Thyroid gland (tissue), 4 donors: Measurements from ENCODE around the gene CFAP99. TPM values are rescaled to one million over a fixed set of nuclear protein-coding genes. Genes with fewer than 3 reads are reported as not detected.

ENCODE experiments used
- DNase-seq, 2 donors: peaks; one replicate each; pipeline ENCODE4 v3.0.0-alpha.2; 2019
- H3K27ac ChIP-seq, 3 donors: fragments of 200-600 bp; sonication (generic); 1 replicate in 2 of 3; 2 replicates in 1 of 3; pipeline ENCODE4 v1.5.1; 2016 to 2019; ENCODE audit warnings: mild to moderate bottlenecking in 1 of 3, moderate library complexity in 1 of 3
- H3K27me3 ChIP-seq: fragments of 200-600 bp; sonication (generic); one replicate; pipeline ENCODE4 v1.5.1; 2019
- H3K36me3 ChIP-seq, 2 donors: fragments of 200-600 bp; sonication (generic); one replicate each; pipeline ENCODE4 v1.5.1; 2016 to 2019
- H3K4me1 ChIP-seq, 2 donors: fragments of 200-600 bp; sonication (generic); one replicate each; pipeline ENCODE4 v1.5.1; 2017 to 2019
- H3K4me3 ChIP-seq, 3 donors: fragments of 200-600 bp; sonication (generic); replicated peaks in 1 of 3; 1 replicate in 2 of 3; 2 replicates in 1 of 3; pipeline ENCODE4 v1.5.1; 2016; ENCODE audit warnings: mild to moderate bottlenecking in 1 of 3
- H3K9me3 ChIP-seq: fragments of 200-600 bp; sonication (generic); one replicate; pipeline ENCODE4 v1.5.1; 2017
- CTCF ChIP-seq, 6 experiments: fragments of 200-600 bp in 3 of 6; fragments of 450-650 bp in 3 of 6; sonication (generic) in 3 of 6; IDR thresholded peaks; one replicate each; pipeline ENCODE4 v1.5.1; 2016 to 2019; ENCODE audit warnings: antibody characterized with exemption in 6 of 6, mild to moderate bottlenecking in 2 of 6, inconsistent platforms in 1 of 6, moderate library complexity in 1 of 6
- POLR2A ChIP-seq, 2 donors: fragments of 450-650 bp; IDR thresholded peaks; one replicate each; pipeline ENCODE4 v1.6.1; 2017; ENCODE audit warnings: antibody characterized with exemption in 2 of 2, mild to moderate bottlenecking in 2 of 2, moderate library complexity in 1 of 2
- WGBS, 2 donors: methylation state at CpG; one replicate each; pipeline ENCODE4 v1.1.5; 2017; 5-methylcytosine and 5-hydroxymethylcytosine counted together
- intact Hi-C: fragments of 100-400 bp; cut with DNase I; formaldehyde crosslinking; loops from one replicate; pipeline ENCODE4 v1.15.1; 2023
- total RNA-seq, 4 donors: library from RNA; depleted of rRNA; stranded (reverse); fragments of >200 nt; gene quantifications; one replicate each; pipeline ENCODE4 v1.2.3, GENCODE V29; 2016

Gene CFAP99
- total RNA-seq, 4 donors from 2014 or later: 0.27 to 1.9 (median 1.1) TPM; not detected in 1

- intact Hi-C loops: no loop called here
- TF ChIP-seq CTCF (IDR thresholded peaks at IDR 0.05) (no peak), POLR2A (IDR thresholded peaks at IDR 0.05) (no peak)
Observed at GRCh38 chr4:2457481-2458295, 38.9 kb downstream of the CFAP99 start.

GRCh38 chr4:2458546-2459491 is 40.1 kb downstream of the CFAP99 start:
- peak; percentile 30 to 48 for DNase-seq
- WGBS, 2 donors: 46 to 74% methylated on average over 8 to 17 of the region's 38 CpGs
- intact Hi-C loops: no loop called here
- TF ChIP-seq POLR2A (IDR thresholded peaks at IDR 0.05) (no peak), CTCF (IDR thresholded peaks at IDR 0.05) (no peak)
- no peaks in the 10 kb centered on the region for H3K9me3 ChIP-seq
- peaks cover 4 to 10% of the 10 kb centered on the region in 2 donors for H3K4me1 ChIP-seq
- no peaks in the 10 kb centered on the region for H3K36me3 ChIP-seq
- no peaks in the 10 kb centered on the region for H3K27me3 ChIP-seq
- no peak overlapping the region for H3K4me3 ChIP-seq
- H3K27ac ChIP-seq: no peak overlapping the region

More at GRCh38 chr4:2457481-2458295, 38.9 kb downstream of the CFAP99 start:
- Histone ChIP-seq H3K4me3 (no peak overlapping the region), H3K27me3 (no peaks in the 10 kb centered on the region), H3K36me3 (no peaks in the 10 kb centered on the region), H3K9me3 (no peaks in the 10 kb centered on the region), H3K27ac (no peak overlapping the region), H3K4me1 (peaks cover 4 to 5% of the 10 kb centered on the region in 2 donors)
- 81 to 87% methylated on average over 21 to 24 of the region's 24 CpGs for WGBS, 2 donors
- peak; percentile 19 to 24 for DNase-seq

DNA sequence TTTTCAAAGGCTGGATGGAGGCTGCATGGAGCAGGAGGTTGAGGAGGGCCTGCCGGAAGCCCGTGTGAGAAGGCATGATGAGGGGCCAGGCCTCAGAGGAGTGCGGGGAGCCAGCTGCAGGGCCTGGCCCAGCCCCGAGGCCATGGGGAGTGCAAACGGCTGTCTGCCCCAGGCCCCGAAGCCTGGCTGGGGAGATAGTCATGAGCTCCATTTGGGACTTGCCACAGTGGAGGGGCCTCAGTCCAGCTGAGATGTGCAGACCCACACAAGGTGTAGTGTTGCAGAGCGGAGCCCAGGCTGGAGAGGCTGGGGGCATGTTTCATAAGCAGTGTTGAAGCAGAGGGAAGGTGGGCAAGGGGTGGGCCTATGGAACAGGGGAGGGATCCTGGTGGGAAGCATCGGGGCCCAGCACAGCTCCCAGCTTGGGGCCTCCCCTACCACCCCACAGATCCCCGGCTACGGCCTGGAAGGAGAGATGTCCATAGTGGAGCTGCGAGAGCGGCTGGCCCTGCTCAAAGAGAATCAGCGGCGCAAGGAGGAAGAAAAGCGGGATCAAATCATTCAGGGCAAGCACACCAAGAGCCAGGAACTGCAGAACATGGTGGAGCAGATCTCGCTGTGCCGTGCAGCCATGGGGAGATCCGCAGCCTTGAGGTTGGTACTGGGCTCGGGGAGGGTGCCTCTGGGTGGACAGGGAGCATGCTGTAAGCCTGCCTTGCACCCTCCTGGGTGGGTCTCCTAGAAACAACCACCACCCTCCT is 41.0 kb downstream of the CFAP99 start:
- no peak for DNase-seq
- H3K36me3 ChIP-seq: no peaks in the 10 kb centered on the region
- TF ChIP-seq CTCF (IDR thresholded peaks at IDR 0.05): no peak
- no peak for TF ChIP-seq POLR2A (IDR thresholded peaks at IDR 0.05)
- H3K4me1 ChIP-seq: peaks cover 4 to 10% of the 10 kb centered on the region in 2 donors
- H3K27me3 ChIP-seq: no peaks in the 10 kb centered on the region
- H3K27ac ChIP-seq: no peak overlapping the region
- intact Hi-C loops: no loop called here
- no peaks in the 10 kb centered on the region for H3K9me3 ChIP-seq
- WGBS, 2 donors: 90 to 95% methylated on average over 17 to 19 of the region's 19 CpGs
- H3K4me3 ChIP-seq: no peak overlapping the region

- intact Hi-C loops: no loop called here
- no peak for DNase-seq
- TF ChIP-seq POLR2A (IDR thresholded peaks at IDR 0.05): no peak
- no peak for TF ChIP-seq CTCF (IDR thresholded peaks at IDR 0.05)
- Histone ChIP-seq H3K4me3 (no peak overlapping the region), H3K9me3 (no peaks in the 10 kb centered on the region), H3K27ac (no peak overlapping the region), H3K36me3 (no peaks in the 10 kb centered on the region), H3K4me1 (peaks cover 4 to 10% of the 10 kb centered on the region in 2 donors), H3K27me3 (no peaks in the 10 kb centered on the region)
- WGBS, 2 donors: 87 to 91% methylated on average over 11 to 12 of the region's 15 CpGs
Observed at GRCh38 chr4:2461246-2461960, 42.6 kb downstream of the CFAP99 start.
